ENCODE data around the gene TEDC1.

Gene TEDC1

GRCh38 chr14:105499256-105500035 lies 8.4 kb downstream of the TEDC1 start:
- TF ChIP-seq EZH2phosphoT487 (IDR thresholded peaks at IDR 0.05; ENCODE audit: low read length), result no peak
- TF ChIP-seq CTCF (IDR thresholded peaks at IDR 0.05; ENCODE audit: low read length), result no peak
- TF ChIP-seq EZH2 (optimal IDR thresholded peaks at IDR 0.05; ENCODE audit: low read depth, low read length), result no peak
- no peak overlapping the region for H3K9ac ChIP-seq (ENCODE audit: low read length)

GRCh38 chr14:105500036-105500725 lies 9.1 kb downstream of the TEDC1 start:
- Histone ChIP-seq H3K4me1 (ENCODE audit: low read length) (no peaks in the 10 kb centered on the region), H3K27ac (ENCODE audit: low read length) (no peak overlapping the region)

More at GRCh38 chr14:105499256-105500035, 8.4 kb downstream of the TEDC1 start:
- H4K20me1 ChIP-seq (ENCODE audit: insufficient read depth, low read length), result no peaks in the 10 kb centered on the region
- DNase-seq, result no peak
- no peaks in the 10 kb centered on the region for H3K9me3 ChIP-seq (replicated peaks; ENCODE audit: insufficient read depth, low read length)
- H3K4me2 ChIP-seq (ENCODE audit: low read depth, low read length), result no peak overlapping the region
- no peaks in the 10 kb centered on the region for H3F3A ChIP-seq (ENCODE audit: insufficient read depth, low read length)
- H2AFZ ChIP-seq (ENCODE audit: low read length), result no peak overlapping the region
- H3K36me3 ChIP-seq (replicated peaks; ENCODE audit: insufficient read depth, low read length), result no peaks in the 10 kb centered on the region
- no peak overlapping the region for H3K4me3 ChIP-seq (ENCODE audit: low read length)
- H3K9me2 ChIP-seq (replicated peaks; ENCODE audit: insufficient read depth, low read length), result no peaks in the 10 kb centered on the region
- no peaks in the 10 kb centered on the region for H3K79me2 ChIP-seq (ENCODE audit: low read length)
- no peaks in the 10 kb centered on the region for H3K4me1 ChIP-seq (ENCODE audit: low read length)
- no peak overlapping the region for H3K27ac ChIP-seq (ENCODE audit: low read length)
- H3K27me3 ChIP-seq (replicated peaks; ENCODE audit: insufficient read depth, low read length), result peaks cover 9% of the 10 kb centered on the region; the same call in 1 of the 2 replicates

GRCh38 chr14:105500726-105501101 lies 9.7 kb downstream of the TEDC1 start:
- H3K4me3 ChIP-seq (ENCODE audit: low read length), result no peak overlapping the region

More at GRCh38 chr14:105500036-105500725, 9.1 kb downstream of the TEDC1 start:
- Histone ChIP-seq H3K27me3 (replicated peaks; ENCODE audit: insufficient read depth, low read length) (peaks cover 15% of the 10 kb centered on the region), H3K9me2 (replicated peaks; ENCODE audit: insufficient read depth, low read length) (no peaks in the 10 kb centered on the region), H3K4me3 (ENCODE audit: low read length) (no peak overlapping the region), H3K9me3 (replicated peaks; ENCODE audit: insufficient read depth, low read length) (no peaks in the 10 kb centered on the region), H3K79me2 (ENCODE audit: low read length) (no peaks in the 10 kb centered on the region), H2AFZ (ENCODE audit: low read length) (no peak overlapping the region), H3F3A (ENCODE audit: insufficient read depth, low read length) (no peaks in the 10 kb centered on the region), H3K4me2 (ENCODE audit: low read depth, low read length) (no peak overlapping the region), H3K9ac (ENCODE audit: low read length) (no peak overlapping the region), H3K36me3 (replicated peaks; ENCODE audit: insufficient read depth, low read length) (no peaks in the 10 kb centered on the region), H4K20me1 (ENCODE audit: insufficient read depth, low read length) (no peaks in the 10 kb centered on the region)
- no peak for DNase-seq
- TF ChIP-seq EZH2 (optimal IDR thresholded peaks at IDR 0.05; ENCODE audit: low read depth, low read length) (no peak), EZH2phosphoT487 (IDR thresholded peaks at IDR 0.05; ENCODE audit: low read length) (no peak), CTCF (IDR thresholded peaks at IDR 0.05; ENCODE audit: low read length) (no peak)

More at GRCh38 chr14:105500726-105501101, 9.7 kb downstream of the TEDC1 start:
- no peaks in the 10 kb centered on the region for H4K20me1 ChIP-seq (ENCODE audit: insufficient read depth, low read length)
- H3K27ac ChIP-seq (ENCODE audit: low read length), result no peak overlapping the region
- H3K9ac ChIP-seq (ENCODE audit: low read length), result no peak overlapping the region
- H3K9me2 ChIP-seq (replicated peaks; ENCODE audit: insufficient read depth, low read length), result no peaks in the 10 kb centered on the region
- H3K4me2 ChIP-seq (ENCODE audit: low read depth, low read length), result no peak overlapping the region
- H3K79me2 ChIP-seq (ENCODE audit: low read length), result no peaks in the 10 kb centered on the region
- no peaks in the 10 kb centered on the region for H3K36me3 ChIP-seq (replicated peaks; ENCODE audit: insufficient read depth, low read length)
- H2AFZ ChIP-seq (ENCODE audit: low read length), result no peak overlapping the region
- no peak for TF ChIP-seq EZH2 (optimal IDR thresholded peaks at IDR 0.05; ENCODE audit: low read depth, low read length)
- no peak for TF ChIP-seq EZH2phosphoT487 (IDR thresholded peaks at IDR 0.05; ENCODE audit: low read length)
- TF ChIP-seq CTCF (IDR thresholded peaks at IDR 0.05; ENCODE audit: low read length), result no peak
- no peaks in the 10 kb centered on the region for H3K9me3 ChIP-seq (replicated peaks; ENCODE audit: insufficient read depth, low read length)
- no peaks in the 10 kb centered on the region for H3F3A ChIP-seq (ENCODE audit: insufficient read depth, low read length)
- H3K27me3 ChIP-seq (replicated peaks; ENCODE audit: insufficient read depth, low read length), result peaks cover 21% of the 10 kb centered on the region
- H3K4me1 ChIP-seq (ENCODE audit: low read length), result no peaks in the 10 kb centered on the region
- DNase-seq, result no peak
